Muscle layer of duodenum (tissue), 2 donors: ENCODE measurements around the gene WBP4.
A peak's percentile ranks its signal among the peaks of the same experiment; 100 is the strongest.

Experiments used
- H3K27ac ChIP-seq: one replicate; pipeline ENCODE4 v1.7.0; 2013; ENCODE audit warnings: mild to moderate bottlenecking, low read length
- H3K27me3 ChIP-seq: one replicate; pipeline ENCODE4 v1.7.0; 2013; ENCODE audit warnings: low read depth, mild to moderate bottlenecking, control low read depth, low read length
- H3K36me3 ChIP-seq, 2 donors: one replicate each; pipeline ENCODE4 v1.7.0; 2013; ENCODE audit warnings: low read length in 2 of 2, control low read depth in 1 of 2, mild to moderate bottlenecking in 1 of 2; ENCODE audit not compliant: insufficient read depth in 2 of 2, control insufficient read depth in 1 of 2
- H3K4me1 ChIP-seq, 2 donors: one replicate each; pipeline ENCODE4 v1.7.0; 2013; ENCODE audit warnings: low read length in 2 of 2, mild to moderate bottlenecking in 2 of 2, control low read depth in 1 of 2, moderate library complexity in 1 of 2; ENCODE audit not compliant: insufficient read depth in 2 of 2, control insufficient read depth in 1 of 2
- H3K4me3 ChIP-seq, 2 donors: one replicate each; pipeline ENCODE4 v1.7.0; 2013; ENCODE audit warnings: low read length in 2 of 2, low read depth in 1 of 2, mild to moderate bottlenecking in 1 of 2
- H3K9me3 ChIP-seq, 2 donors: one replicate each; pipeline ENCODE4 v1.7.0; 2013; ENCODE audit warnings: low read length in 2 of 2, control low read depth in 1 of 2, mild to moderate bottlenecking in 1 of 2; ENCODE audit not compliant: control insufficient read depth in 1 of 2
- donor health status: healthy.

The WBP4 gene

DNA sequence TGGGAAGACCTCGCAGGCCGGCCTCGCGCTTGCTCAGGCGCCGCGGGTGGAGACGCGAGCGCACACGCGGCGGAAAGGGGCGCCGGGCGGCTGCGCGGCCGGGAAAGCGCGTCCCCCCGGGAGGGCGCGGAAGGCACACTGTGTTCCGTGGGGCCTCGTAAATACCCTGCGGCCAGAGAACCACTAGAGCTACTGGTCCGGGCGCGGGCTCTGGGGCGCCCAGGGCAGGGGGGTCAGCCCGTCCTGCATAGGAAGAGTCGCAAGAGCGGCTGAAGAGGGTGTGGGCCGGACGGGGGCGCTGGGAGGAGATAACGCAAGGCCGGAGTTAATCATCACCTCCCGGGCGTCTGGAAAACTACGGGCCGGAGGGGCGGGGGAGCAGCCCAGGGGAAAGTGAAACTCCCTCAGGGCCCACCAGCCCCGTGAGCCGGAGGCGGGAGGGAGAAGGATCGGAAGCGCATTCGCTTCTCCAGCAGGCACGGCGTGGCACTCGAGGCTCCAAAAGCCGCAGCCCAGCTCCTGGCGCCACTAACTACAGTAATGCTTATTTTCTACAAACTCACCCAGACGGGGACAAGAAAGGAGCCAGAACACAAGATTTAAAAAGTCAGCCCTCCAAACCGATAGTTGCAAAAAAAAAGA, 1.1 kb upstream of the WBP4 start:
- Histone ChIP-seq H3K4me3 (peak overlapping the region; percentile 71 to 88), H3K36me3 (peaks cover 0 to 33% of the 10 kb centered on the region in 2 donors), H3K4me1 (peaks cover 28 to 61% of the 10 kb centered on the region in 2 donors), H3K27ac (peak overlapping the region; percentile 99), H3K27me3 (no peaks in the 10 kb centered on the region), H3K9me3 (no peaks in the 10 kb centered on the region)

- Histone ChIP-seq H3K36me3 (peaks cover 0 to 33% of the 10 kb centered on the region in 2 donors), H3K27ac (peak overlapping the region; percentile 99), H3K27me3 (no peaks in the 10 kb centered on the region), H3K9me3 (no peaks in the 10 kb centered on the region), H3K4me3 (peak overlapping the region; percentile 71 to 88), H3K4me1 (peaks cover 31 to 65% of the 10 kb centered on the region in 2 donors)
Observed at GRCh38 chr13:41060724-41061074, 610 bp upstream of the WBP4 start.

- no peaks in the 10 kb centered on the region for H3K9me3 ChIP-seq
- H3K4me3 ChIP-seq: peak overlapping the region; percentile 71 to 88
- peaks cover 9 to 45% of the 10 kb centered on the region in 2 donors for H3K36me3 ChIP-seq
- peaks cover 29 to 58% of the 10 kb centered on the region in 2 donors for H3K4me1 ChIP-seq
- peak overlapping the region; percentile 99 for H3K27ac ChIP-seq
- no peaks in the 10 kb centered on the region for H3K27me3 ChIP-seq
Observed at GRCh38 chr13:41061914-41062837, 867 bp downstream of the WBP4 start.

- Histone ChIP-seq H3K9me3 (no peaks in the 10 kb centered on the region), H3K27ac (peak overlapping the region; percentile 73), H3K4me1 (peaks cover 25 to 34% of the 10 kb centered on the region in 2 donors), H3K36me3 (peaks cover 26 to 58% of the 10 kb centered on the region in 2 donors), H3K4me3 (no peak overlapping the region), H3K27me3 (no peaks in the 10 kb centered on the region)
Observed at GRCh38 chr13:41064493-41064892, 3.2 kb downstream of the WBP4 start.

DNA sequence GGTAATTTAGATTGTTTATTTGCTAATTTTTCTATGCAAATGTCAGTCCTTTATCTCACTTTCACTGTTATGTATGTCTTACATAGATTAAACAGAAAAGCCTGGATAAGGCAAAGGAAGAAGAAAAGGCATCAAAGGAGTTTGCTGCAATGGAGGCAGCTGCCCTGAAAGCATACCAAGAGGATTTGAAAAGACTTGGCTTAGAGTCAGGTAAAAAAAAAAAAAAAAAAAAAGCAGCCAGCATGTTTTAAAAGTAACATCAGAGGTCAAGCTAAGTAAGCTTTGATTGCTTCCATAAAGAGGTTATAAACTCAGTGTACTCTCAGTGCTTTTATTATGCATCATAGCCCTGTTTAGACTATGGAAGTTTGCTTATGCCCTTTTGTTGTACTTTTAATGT, 3.8 kb downstream of the WBP4 start:
- Histone ChIP-seq H3K27me3 (no peaks in the 10 kb centered on the region), H3K4me1 (peaks cover 25 to 34% of the 10 kb centered on the region in 2 donors), H3K4me3 (no peak overlapping the region), H3K36me3 (peaks cover 30 to 64% of the 10 kb centered on the region in 2 donors), H3K9me3 (no peaks in the 10 kb centered on the region), H3K27ac (peak overlapping the region; percentile 73)

DNA sequence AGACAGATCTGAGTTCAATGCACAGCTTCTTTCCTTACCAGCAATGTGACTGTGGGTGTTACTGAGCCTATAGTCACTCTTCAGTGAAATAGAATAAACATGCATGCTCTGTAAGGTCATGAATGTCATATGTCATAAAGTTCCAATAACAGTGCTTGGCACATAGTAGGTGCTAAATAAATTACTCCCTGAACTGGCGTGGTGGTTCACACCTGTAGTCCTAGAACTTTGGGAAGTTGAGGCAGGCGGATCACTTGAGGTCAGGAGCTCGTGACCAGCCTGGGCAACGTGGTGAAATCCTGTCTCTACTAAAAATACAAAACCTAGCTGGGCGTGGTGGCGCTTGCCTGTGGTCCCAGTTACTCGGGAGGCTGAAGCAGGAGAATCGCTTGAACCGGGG, 13.2 kb downstream of the WBP4 start:
- Histone ChIP-seq H3K27ac (no peak overlapping the region), H3K4me3 (no peak overlapping the region), H3K36me3 (peaks cover 30 to 63% of the 10 kb centered on the region in 2 donors), H3K9me3 (no peaks in the 10 kb centered on the region), H3K27me3 (no peaks in the 10 kb centered on the region), H3K4me1 (no peaks in the 10 kb centered on the region)

GRCh38 chr13:41075034-41075433, 13.7 kb downstream of the WBP4 start:
- no peaks in the 10 kb centered on the region for H3K9me3 ChIP-seq
- peaks cover 26 to 61% of the 10 kb centered on the region in 2 donors for H3K36me3 ChIP-seq
- no peaks in the 10 kb centered on the region for H3K4me1 ChIP-seq
- H3K27ac ChIP-seq: no peak overlapping the region
- no peaks in the 10 kb centered on the region for H3K27me3 ChIP-seq
- no peak overlapping the region for H3K4me3 ChIP-seq

DNA sequence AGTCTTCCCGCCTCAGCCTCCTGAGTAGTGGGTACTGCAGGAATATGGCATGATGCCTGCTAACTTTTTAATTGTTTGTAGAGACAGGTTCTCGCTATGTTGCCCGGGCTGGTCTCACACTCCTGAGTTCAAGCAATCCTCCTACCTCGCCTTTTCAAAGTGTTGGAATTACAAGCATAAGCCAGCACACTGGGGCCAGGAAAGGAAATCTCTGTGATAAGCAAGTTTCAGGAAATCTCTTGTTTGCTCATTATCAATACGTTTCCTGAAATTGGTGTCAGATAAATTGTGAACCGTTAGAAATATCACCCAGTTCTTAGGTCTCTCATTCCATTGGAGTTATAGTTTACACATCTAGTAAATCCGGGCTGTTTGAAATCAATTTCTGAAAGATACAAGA, 14.2 kb downstream of the WBP4 start:
- peaks cover 23 to 58% of the 10 kb centered on the region in 2 donors for H3K36me3 ChIP-seq
- no peaks in the 10 kb centered on the region for H3K4me1 ChIP-seq
- no peaks in the 10 kb centered on the region for H3K9me3 ChIP-seq
- no peak overlapping the region for H3K4me3 ChIP-seq
- no peaks in the 10 kb centered on the region for H3K27me3 ChIP-seq
- H3K27ac ChIP-seq: no peak overlapping the region

GRCh38 chr13:41077475-41077874, 16.2 kb downstream of the WBP4 start:
- H3K4me1 ChIP-seq: no peaks in the 10 kb centered on the region
- no peaks in the 10 kb centered on the region for H3K9me3 ChIP-seq
- H3K36me3 ChIP-seq: peaks cover 26 to 58% of the 10 kb centered on the region in 2 donors
- no peak overlapping the region for H3K4me3 ChIP-seq
- no peak overlapping the region for H3K27ac ChIP-seq
- no peaks in the 10 kb centered on the region for H3K27me3 ChIP-seq

- Histone ChIP-seq H3K4me1 (no peaks in the 10 kb centered on the region), H3K27ac (no peak overlapping the region), H3K4me3 (no peak overlapping the region), H3K9me3 (no peaks in the 10 kb centered on the region), H3K27me3 (no peaks in the 10 kb centered on the region), H3K36me3 (peaks cover 27 to 49% of the 10 kb centered on the region in 2 donors)
Observed at GRCh38 chr13:41079725-41080124, 18.4 kb downstream of the WBP4 start.

- peaks cover 13 to 21% of the 10 kb centered on the region in 2 donors for H3K36me3 ChIP-seq
- H3K9me3 ChIP-seq: no peaks in the 10 kb centered on the region
- no peaks in the 10 kb centered on the region for H3K4me1 ChIP-seq
- no peak overlapping the region for H3K27ac ChIP-seq
- no peaks in the 10 kb centered on the region for H3K27me3 ChIP-seq
- no peak overlapping the region for H3K4me3 ChIP-seq
Observed at GRCh38 chr13:41085961-41086585, 24.8 kb downstream of the WBP4 start.
